Umbilical cord (tissue), 2 donors: ENCODE results near the gene CSPG4. TPM values are rescaled to one million over a fixed set of nuclear protein-coding genes. Genes with fewer than 3 reads are reported as not detected.
"Not testable (repeated sequence)": the region's sequence is repeated elsewhere in the genome, so short reads cannot be mapped to it uniquely, and the experiment has no call there.

ENCODE experiments used
- DNase-seq: peaks from one replicate; pipeline ENCODE4 v3.0.0-alpha.2; 2015; ENCODE audit warnings: low spot score
- total RNA-seq: library from RNA; depleted of rRNA; stranded (reverse); fragments of >200 nt; gene quantifications from one replicate; pipeline ENCODE4 v1.2.3, GENCODE V29; 2014; ENCODE audit warnings: low replicate concordance; ENCODE audit not compliant: insufficient read depth

Gene CSPG4
- total RNA-seq, 1 donor from 2014 or later: 84.0 TPM

GRCh38 chr15:75650908-75651809 is 61.5 kb downstream of the CSPG4 start:
- DNase-seq: no peak

- DNase-seq: no peak
Observed at GRCh38 chr15:75649848-75650247, 62.8 kb downstream of the CSPG4 start.

- DNase-seq: no peak
Observed at GRCh38 chr15:75649045-75649761, 63.4 kb downstream of the CSPG4 start.

- DNase-seq: peak; percentile 58
Observed at GRCh38 chr15:75648156-75649000, 64.3 kb downstream of the CSPG4 start.

GRCh38 chr15:75647370-75648155 is 65.1 kb downstream of the CSPG4 start, which contains the start of gene SNX33:
SNX33 (plus strand) TSS chr15:75647912; CDS start chr15:75649103, 1,191 bp downstream.
- peak; percentile 92 for DNase-seq

GRCh38 chr15:75646944-75647364 is 65.7 kb downstream of the CSPG4 start:
- DNase-seq: no peak

GRCh38 chr15:75646112-75646943 is 66.3 kb downstream of the CSPG4 start:
- DNase-seq: no peak

GRCh38 chr15:75644376-75644775 is 68.3 kb downstream of the CSPG4 start:
- no peak for DNase-seq

- DNase-seq: no peak
Observed at GRCh38 chr15:75641603-75642002, 71.0 kb downstream of the CSPG4 start.

GRCh38 chr15:75641179-75641503 is 71.5 kb downstream of the CSPG4 start:
- DNase-seq: no peak

- DNase-seq: peak; percentile 54
Observed at GRCh38 chr15:75640483-75641178, 72.0 kb downstream of the CSPG4 start.

- peak; percentile 99 for DNase-seq
Observed at GRCh38 chr15:75639709-75640482, 72.8 kb downstream of the CSPG4 start, which contains the start of gene IMP3. IMP3 (minus strand) TSS chr15:75640224; CDS start chr15:75640168, 56 bp downstream.

GRCh38 chr15:75639191-75639708 is 73.4 kb downstream of the CSPG4 start:
- DNase-seq: no peak

- no peak for DNase-seq
Observed at GRCh38 chr15:75637245-75638009, 75.2 kb downstream of the CSPG4 start.

- no peak for DNase-seq
Observed at GRCh38 chr15:75636026-75636425, 76.6 kb downstream of the CSPG4 start.

GRCh38 chr15:75633922-75634321 is 78.7 kb downstream of the CSPG4 start:
- DNase-seq: not testable (repeated sequence)

GRCh38 chr15:75631935-75632334 is 80.7 kb downstream of the CSPG4 start:
- no peak for DNase-seq
